ENCODE measurements around the gene KCTD1.

- TF ChIP-seq RXRA (IDR thresholded peaks at IDR 0.05) = no peak
- no peak for TF ChIP-seq YY1 (IDR thresholded peaks at IDR 0.05)
- TF ChIP-seq HNF4G (IDR thresholded peaks at IDR 0.05) = no peak
- TF ChIP-seq CTCF (IDR thresholded peaks at IDR 0.05; ENCODE audit: low read depth, low read length, missing input control) = no peak
Observed at GRCh38 chr18:26536664-26537063, 11.7 kb downstream of the KCTD1 start.
